ENCODE measurements around the gene TRPM2. TPM values are rescaled to one million over a fixed set of nuclear protein-coding genes. Genes with fewer than 3 reads are reported as not detected.

The TRPM2 gene
- total RNA-seq, 2 donors from 2014 or later: 1.6 to 2.7 TPM

GRCh38 chr21:44329086-44329889 lies 24.1 kb upstream of the TRPM2 start:
- 71% methylated on average over 25 of the region's 26 CpGs for WGBS
- DNase-seq (ENCODE audit: low spot score): no peak
- H3K4me3 ChIP-seq: no peak overlapping the region
- intact Hi-C loops (cut with DNase I): no loop called here
- TF ChIP-seq CTCF (IDR thresholded peaks at IDR 0.05) (no peak), POLR2AphosphoS5 (IDR thresholded peaks at IDR 0.05) (no peak), POLR2A (IDR thresholded peaks at IDR 0.05) (no peak)
- H3K27me3 ChIP-seq (replicated peaks; ENCODE audit: insufficient read depth): no peaks in the 10 kb centered on the region
- H3K36me3 ChIP-seq: no peaks in the 10 kb centered on the region
- no peaks in the 10 kb centered on the region for H3K9me3 ChIP-seq
- H3K27ac ChIP-seq: no peak overlapping the region
- no peaks in the 10 kb centered on the region for H3K4me1 ChIP-seq (replicated peaks)

- Histone ChIP-seq H3K4me3 (no peak overlapping the region), H3K9me3 (no peaks in the 10 kb centered on the region), H3K36me3 (no peaks in the 10 kb centered on the region), H3K27me3 (replicated peaks; ENCODE audit: insufficient read depth) (no peaks in the 10 kb centered on the region), H3K4me1 (replicated peaks) (no peaks in the 10 kb centered on the region), H3K27ac (no peak overlapping the region)
- no peak for TF ChIP-seq POLR2A (IDR thresholded peaks at IDR 0.05)
- no peak for TF ChIP-seq POLR2AphosphoS5 (IDR thresholded peaks at IDR 0.05)
- intact Hi-C loops (cut with DNase I): no loop called here
- 85% methylated on average over 43 of the region's 44 CpGs for WGBS
- DNase-seq (ENCODE audit: low spot score): no peak
These were observed 23.3 kb upstream of the TRPM2 start for GRCh38 chr21:44329971-44330681.

- H3K36me3 ChIP-seq: no peaks in the 10 kb centered on the region
- 91% methylated on average over 12 of the region's 18 CpGs for WGBS
- DNase-seq (ENCODE audit: low spot score): no peak
- no peaks in the 10 kb centered on the region for H3K4me1 ChIP-seq (replicated peaks)
- no peak overlapping the region for H3K4me3 ChIP-seq
- no peak overlapping the region for H3K27ac ChIP-seq
- intact Hi-C loops (cut with DNase I): no loop called here
- TF ChIP-seq POLR2AphosphoS5 (IDR thresholded peaks at IDR 0.05): no peak
- TF ChIP-seq POLR2A (IDR thresholded peaks at IDR 0.05): no peak
- TF ChIP-seq CTCF (IDR thresholded peaks at IDR 0.05): no peak
- no peaks in the 10 kb centered on the region for H3K9me3 ChIP-seq
- H3K27me3 ChIP-seq (replicated peaks; ENCODE audit: insufficient read depth): no peaks in the 10 kb centered on the region
These were observed 22.7 kb upstream of the TRPM2 start for GRCh38 chr21:44330698-44331097.

GRCh38 chr21:44331209-44331608 lies 22.2 kb upstream of the TRPM2 start:
- TF ChIP-seq CTCF (IDR thresholded peaks at IDR 0.05) (no peak), POLR2AphosphoS5 (IDR thresholded peaks at IDR 0.05) (no peak), POLR2A (IDR thresholded peaks at IDR 0.05) (no peak)
- no peaks in the 10 kb centered on the region for H3K4me1 ChIP-seq (replicated peaks)
- no peak overlapping the region for H3K27ac ChIP-seq
- no peaks in the 10 kb centered on the region for H3K27me3 ChIP-seq (replicated peaks; ENCODE audit: insufficient read depth)
- no peaks in the 10 kb centered on the region for H3K36me3 ChIP-seq
- WGBS: 89% methylated on average over 11 of the region's 16 CpGs
- intact Hi-C loops (cut with DNase I): no loop called here
- H3K9me3 ChIP-seq: no peaks in the 10 kb centered on the region
- H3K4me3 ChIP-seq: no peak overlapping the region
- no peak for DNase-seq (ENCODE audit: low spot score)

GRCh38 chr21:44331650-44332307 lies 21.6 kb upstream of the TRPM2 start:
- 80% methylated on average over 20 of the region's 20 CpGs for WGBS
- H3K27ac ChIP-seq: no peak overlapping the region
- H3K9me3 ChIP-seq: no peaks in the 10 kb centered on the region
- H3K36me3 ChIP-seq: no peaks in the 10 kb centered on the region
- intact Hi-C loops (cut with DNase I): no loop called here
- no peaks in the 10 kb centered on the region for H3K4me1 ChIP-seq (replicated peaks)
- H3K4me3 ChIP-seq: no peak overlapping the region
- H3K27me3 ChIP-seq (replicated peaks; ENCODE audit: insufficient read depth): no peaks in the 10 kb centered on the region
- TF ChIP-seq POLR2AphosphoS5 (IDR thresholded peaks at IDR 0.05) (no peak), CTCF (IDR thresholded peaks at IDR 0.05) (no peak), POLR2A (IDR thresholded peaks at IDR 0.05) (no peak)
- DNase-seq (ENCODE audit: low spot score): no peak

All from prostate gland (tissue), 2 donors.